Stimulated activated CD8-positive, alpha-beta memory T cell treated with anti-CD3 and anti-CD28 coated beads, Interleukin-2, amount 100 ng/mL, for 1 hour (primary cell): ENCODE data around the gene E4F1.

ENCODE experiments used
- DNase-seq, 2 donors: peaks; one replicate each; pipeline ENCODE4 v3.0.0-alpha.2; 2020; ENCODE audit warnings: low read depth in 2 of 2

The E4F1 gene

GRCh38 chr16:2275476-2276367 lies 52.3 kb downstream of the E4F1 start:
- DNase-seq, result no peak

- no peak for DNase-seq
These were observed 53.2 kb downstream of the E4F1 start for GRCh38 chr16:2276368-2277195.

- DNase-seq, result no peak
These were observed 54.3 kb downstream of the E4F1 start for GRCh38 chr16:2277466-2278271.

- no peak for DNase-seq
These were observed 54.8 kb downstream of the E4F1 start for GRCh38 chr16:2278272-2278608.

- DNase-seq, result no peak
These were observed 55.8 kb downstream of the E4F1 start for GRCh38 chr16:2278956-2279800.

- no peak for DNase-seq
These were observed 57.1 kb downstream of the E4F1 start for GRCh38 chr16:2280461-2280860.

GRCh38 chr16:2280981-2281542 lies 57.7 kb downstream of the E4F1 start:
- DNase-seq, result no peak

- no peak for DNase-seq
These were observed 58.9 kb downstream of the E4F1 start for GRCh38 chr16:2282262-2282661.

- no peak for DNase-seq
These were observed 59.6 kb downstream of the E4F1 start for GRCh38 chr16:2282866-2283555.

GRCh38 chr16:2284001-2284770 lies 60.8 kb downstream of the E4F1 start:
- no peak for DNase-seq

GRCh38 chr16:2284797-2285576 lies 61.6 kb downstream of the E4F1 start:
- DNase-seq, result no peak
